Nephron (organoid): ENCODE results near the gene VENTX.
A peak's percentile ranks its signal among the peaks of the same experiment; 100 is the strongest.

ENCODE experiments used
- H3K27ac Mint-ChIP-seq, 3 experiments: 2 replicates each; pipeline ENCODE4 v1.8.0; 2020; ENCODE audit warnings: mixed read lengths in 3 of 3, mild to moderate bottlenecking in 2 of 3, moderate library complexity in 1 of 3
- H3K27me3 Mint-ChIP-seq: 2 replicates; pipeline ENCODE4 v1.8.0; 2021; ENCODE audit warnings: low read depth, mild to moderate bottlenecking, moderate library complexity, mixed read lengths
- H3K36me3 Mint-ChIP-seq: 2 replicates; pipeline ENCODE4 v1.8.0; 2020; ENCODE audit warnings: low read depth, mixed read lengths
- H3K4me1 Mint-ChIP-seq: 2 replicates; pipeline ENCODE4 v1.8.0; 2020; ENCODE audit warnings: mixed read lengths
- H3K4me3 Mint-ChIP-seq, 3 experiments: 2 replicates each; pipeline ENCODE4 v1.8.0; 2020; ENCODE audit warnings: mild to moderate bottlenecking in 3 of 3, mixed read lengths in 3 of 3, moderate library complexity in 2 of 3
- H3K9me3 Mint-ChIP-seq: 2 replicates; pipeline ENCODE4 v1.8.0; 2020; ENCODE audit warnings: mixed read lengths
- CTCF ChIP-seq, 3 experiments: fragments of 200-600 bp; sonication (generic); IDR thresholded peaks; one replicate each; pipeline ENCODE4 v1.5.0; 2021; ENCODE audit warnings: antibody characterized with exemption in 3 of 3; ENCODE audit not compliant: unreplicated experiment in 3 of 3

VENTX gene

GRCh38 chr10:133237588-133238465, at the start of gene VENTX:
Gene VENTX, plus strand, starts transcription at chr10:133237855. Its CDS starts 60 bp downstream, at chr10:133237915.
- H3K4me1 Mint-ChIP-seq: no peaks in the 10 kb centered on the region
- no peak for TF ChIP-seq CTCF (IDR thresholded peaks at IDR 0.05; ENCODE audit: unreplicated experiment in 3 of 3)
- no peak within 1 kb of the TSS for H3K27ac Mint-ChIP-seq
- peak within 1 kb of the TSS; percentile 27 to 60 (median 50) for H3K4me3 Mint-ChIP-seq
- no peaks in the 10 kb centered on the region for H3K36me3 Mint-ChIP-seq
- H3K9me3 Mint-ChIP-seq: no peaks in the 10 kb centered on the region
- H3K27me3 Mint-ChIP-seq: peaks cover 89% of the 10 kb centered on the region

GRCh38 chr10:133187906-133188681, 49.6 kb upstream of the VENTX start:
- Mint-ChIP-seq H3K4me1 (peaks cover 4% of the 10 kb centered on the region), H3K4me3 (no peak overlapping the region), H3K36me3 (peaks cover 11% of the 10 kb centered on the region), H3K27me3 (peaks cover 18% of the 10 kb centered on the region), H3K9me3 (peaks cover 10% of the 10 kb centered on the region), H3K27ac (no peak overlapping the region)
- no peak for TF ChIP-seq CTCF (IDR thresholded peaks at IDR 0.05; ENCODE audit: unreplicated experiment in 3 of 3)

- peaks cover 9% of the 10 kb centered on the region for H3K36me3 Mint-ChIP-seq
- H3K9me3 Mint-ChIP-seq: peaks cover 20% of the 10 kb centered on the region
- peaks cover 21% of the 10 kb centered on the region for H3K27me3 Mint-ChIP-seq
- no peak overlapping the region for H3K27ac Mint-ChIP-seq
- H3K4me3 Mint-ChIP-seq: no peak overlapping the region
- H3K4me1 Mint-ChIP-seq: peaks cover 4% of the 10 kb centered on the region
- TF ChIP-seq CTCF (IDR thresholded peaks at IDR 0.05; ENCODE audit: unreplicated experiment in 3 of 3): no peak
These were observed 48.4 kb upstream of the VENTX start for GRCh38 chr10:133189256-133189655.

GRCh38 chr10:133189726-133190125, 47.9 kb upstream of the VENTX start:
- peaks cover 23% of the 10 kb centered on the region for H3K9me3 Mint-ChIP-seq
- H3K4me3 Mint-ChIP-seq: no peak overlapping the region
- no peak for TF ChIP-seq CTCF (IDR thresholded peaks at IDR 0.05; ENCODE audit: unreplicated experiment in 3 of 3)
- peaks cover 4% of the 10 kb centered on the region for H3K4me1 Mint-ChIP-seq
- peaks cover 24% of the 10 kb centered on the region for H3K27me3 Mint-ChIP-seq
- H3K36me3 Mint-ChIP-seq: peaks cover 6% of the 10 kb centered on the region
- no peak overlapping the region for H3K27ac Mint-ChIP-seq

DNA sequence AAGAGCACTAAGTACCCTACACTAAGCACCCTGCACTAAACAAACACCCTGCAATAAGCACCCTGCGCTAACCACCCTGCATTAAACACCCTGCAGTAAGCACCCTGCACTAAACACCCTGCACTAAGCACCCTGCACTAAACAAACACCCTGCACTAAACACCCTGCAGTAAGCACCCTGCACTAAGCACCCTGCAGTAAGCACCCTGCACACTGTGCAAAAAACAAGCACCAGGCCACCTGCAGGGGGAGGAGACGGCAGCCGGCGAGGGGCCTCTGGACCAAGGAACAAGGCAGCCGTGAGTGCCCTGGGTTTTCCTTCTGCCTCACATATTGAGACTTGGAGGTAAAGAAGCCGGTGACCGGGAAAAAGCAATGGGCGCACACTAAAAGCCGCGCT, 47.4 kb upstream of the VENTX start:
- no peak overlapping the region for H3K4me3 Mint-ChIP-seq
- H3K27ac Mint-ChIP-seq: no peak overlapping the region

More for the DNA sequence above, 47.4 kb upstream of the VENTX start:
- Mint-ChIP-seq H3K36me3 (peaks cover 6% of the 10 kb centered on the region), H3K4me1 (peaks cover 4% of the 10 kb centered on the region), H3K9me3 (peaks cover 23% of the 10 kb centered on the region), H3K27me3 (peaks cover 26% of the 10 kb centered on the region)
- TF ChIP-seq CTCF (IDR thresholded peaks at IDR 0.05; ENCODE audit: unreplicated experiment in 3 of 3): no peak
